Suprapubic skin (tissue), 3 donors: Measurements from ENCODE around the gene ACYP2.

ENCODE experiments used
- CTCF ChIP-seq, 2 donors: fragments of 200-600 bp in 1 of 2; fragments of 450-650 bp in 1 of 2; sonication (generic) in 1 of 2; IDR thresholded peaks; one replicate each; pipeline ENCODE4 v1.5.1; 2016 to 2019; ENCODE audit warnings: antibody characterized with exemption in 2 of 2, mild to moderate bottlenecking in 1 of 2, moderate library complexity in 1 of 2
- POLR2A ChIP-seq, 2 donors: fragments of 450-650 bp; IDR thresholded peaks; one replicate each; pipeline ENCODE4 v1.6.1; 2017; ENCODE audit warnings: antibody characterized with exemption in 2 of 2, mild to moderate bottlenecking in 2 of 2, moderate library complexity in 2 of 2

- TF ChIP-seq CTCF (IDR thresholded peaks at IDR 0.05): no peak
- no peak for TF ChIP-seq POLR2A (IDR thresholded peaks at IDR 0.05)
Observed at GRCh38 chr2:54090521-54091117, 24.8 kb upstream of the ACYP2 start.
